GM12873 (cell line): ENCODE measurements around the gene MYLK.

Experiments used
- TF ChIP-seq, protein P1 (sequence below): IDR thresholded peaks from 2 replicates; pipeline ENCODE4 v1.5.1; 2012; ENCODE audit warnings: low read depth, mild to moderate bottlenecking, moderate library complexity, low read length, control low read depth; ENCODE audit not compliant: insufficient read depth; ENCODE audit errors: missing control alignments

MYLK gene

DNA sequence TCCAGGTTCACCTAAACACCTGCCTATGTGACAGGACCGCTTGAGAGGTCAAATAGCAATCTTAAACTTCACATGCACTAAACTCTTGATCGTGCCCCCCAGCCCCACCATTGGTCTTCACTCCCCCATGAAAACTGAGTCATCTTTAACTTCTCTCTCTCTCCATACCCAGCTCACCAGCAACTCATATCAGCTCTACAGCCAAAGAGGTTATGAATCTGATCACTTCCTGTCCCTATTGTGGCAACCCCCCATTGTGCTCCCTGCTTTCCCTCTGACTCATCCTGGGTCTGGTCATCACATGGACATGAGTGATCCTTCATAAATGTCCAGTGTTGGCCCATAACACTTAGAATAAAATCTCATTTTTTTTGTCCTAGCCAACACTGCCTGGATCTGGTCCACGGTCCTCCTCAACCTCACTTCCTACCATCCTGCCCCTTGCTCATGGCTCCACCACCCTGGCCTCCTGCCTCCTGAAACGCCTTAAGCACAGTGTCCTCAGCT, 195.8 kb downstream of the MYLK start:
- TF ChIP-seq, protein P1, sequence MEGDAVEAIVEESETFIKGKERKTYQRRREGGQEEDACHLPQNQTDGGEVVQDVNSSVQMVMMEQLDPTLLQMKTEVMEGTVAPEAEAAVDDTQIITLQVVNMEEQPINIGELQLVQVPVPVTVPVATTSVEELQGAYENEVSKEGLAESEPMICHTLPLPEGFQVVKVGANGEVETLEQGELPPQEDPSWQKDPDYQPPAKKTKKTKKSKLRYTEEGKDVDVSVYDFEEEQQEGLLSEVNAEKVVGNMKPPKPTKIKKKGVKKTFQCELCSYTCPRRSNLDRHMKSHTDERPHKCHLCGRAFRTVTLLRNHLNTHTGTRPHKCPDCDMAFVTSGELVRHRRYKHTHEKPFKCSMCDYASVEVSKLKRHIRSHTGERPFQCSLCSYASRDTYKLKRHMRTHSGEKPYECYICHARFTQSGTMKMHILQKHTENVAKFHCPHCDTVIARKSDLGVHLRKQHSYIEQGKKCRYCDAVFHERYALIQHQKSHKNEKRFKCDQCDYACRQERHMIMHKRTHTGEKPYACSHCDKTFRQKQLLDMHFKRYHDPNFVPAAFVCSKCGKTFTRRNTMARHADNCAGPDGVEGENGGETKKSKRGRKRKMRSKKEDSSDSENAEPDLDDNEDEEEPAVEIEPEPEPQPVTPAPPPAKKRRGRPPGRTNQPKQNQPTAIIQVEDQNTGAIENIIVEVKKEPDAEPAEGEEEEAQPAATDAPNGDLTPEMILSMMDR: no peak

- TF ChIP-seq, protein P1: no peak
Measured at GRCh38 chr3:123687286-123687685, 196.8 kb downstream of the MYLK start.

DNA sequence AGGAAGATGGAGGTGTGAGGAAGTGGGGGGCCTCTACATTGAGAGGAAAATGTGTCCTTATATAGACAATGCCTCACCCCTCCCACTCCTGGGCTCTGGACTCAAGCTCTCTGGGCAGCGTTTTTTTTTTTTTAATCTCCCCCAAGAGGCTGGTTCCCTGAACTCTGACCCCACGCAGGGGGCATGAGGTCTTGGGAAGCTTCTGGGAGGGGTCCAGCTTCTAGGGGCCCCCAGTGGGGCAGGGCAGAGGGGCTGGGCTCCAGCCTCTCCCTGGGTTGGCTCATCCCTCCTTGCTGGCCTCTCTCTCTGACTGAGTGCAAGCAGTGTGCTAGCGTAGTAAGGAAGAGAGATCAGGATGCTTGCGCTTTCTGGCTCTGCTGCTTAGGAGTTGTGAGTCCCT, 197.9 kb downstream of the MYLK start:
- TF ChIP-seq, protein P1: no peak

DNA sequence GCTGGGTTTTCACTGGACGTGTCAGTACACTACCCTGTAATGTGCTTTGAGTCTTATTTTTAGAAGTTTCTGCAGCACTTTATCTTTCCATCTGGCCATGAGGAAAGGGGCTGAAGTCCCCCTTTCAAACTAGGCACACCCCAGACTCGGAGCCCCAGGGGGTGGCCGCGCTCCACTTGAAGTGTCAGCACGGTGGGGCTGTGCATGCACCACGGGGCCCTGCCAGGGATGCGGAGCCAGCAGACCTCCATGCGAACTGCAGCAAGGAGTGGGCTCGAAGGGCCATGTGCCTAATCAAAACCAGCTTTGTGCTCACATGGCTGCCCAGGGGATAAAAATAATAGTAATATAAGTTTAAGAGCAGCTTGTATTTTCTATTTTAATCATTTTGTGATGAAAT, 198.4 kb downstream of the MYLK start:
- TF ChIP-seq, protein P1: no peak

DNA sequence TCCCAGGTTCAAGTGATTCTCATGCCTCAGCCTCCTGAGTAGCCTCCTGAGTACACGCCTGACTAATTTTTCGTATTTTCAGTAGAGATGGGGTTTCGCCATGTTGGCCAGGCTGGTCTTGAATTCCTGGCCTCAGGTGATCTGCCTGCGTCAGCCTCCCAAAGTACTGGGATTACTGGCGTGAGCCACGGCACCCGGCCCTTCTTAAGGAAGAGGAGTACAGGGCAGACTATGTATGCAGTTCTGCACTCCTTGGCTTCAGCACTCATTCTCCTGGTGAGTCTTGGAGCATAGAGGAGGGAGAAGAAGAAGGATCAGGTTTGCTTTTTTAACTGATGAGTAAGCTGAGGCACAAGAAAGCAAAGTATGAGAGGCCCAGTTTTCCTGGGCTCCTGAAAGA, 199.5 kb downstream of the MYLK start:
- TF ChIP-seq, protein P1: no peak

DNA sequence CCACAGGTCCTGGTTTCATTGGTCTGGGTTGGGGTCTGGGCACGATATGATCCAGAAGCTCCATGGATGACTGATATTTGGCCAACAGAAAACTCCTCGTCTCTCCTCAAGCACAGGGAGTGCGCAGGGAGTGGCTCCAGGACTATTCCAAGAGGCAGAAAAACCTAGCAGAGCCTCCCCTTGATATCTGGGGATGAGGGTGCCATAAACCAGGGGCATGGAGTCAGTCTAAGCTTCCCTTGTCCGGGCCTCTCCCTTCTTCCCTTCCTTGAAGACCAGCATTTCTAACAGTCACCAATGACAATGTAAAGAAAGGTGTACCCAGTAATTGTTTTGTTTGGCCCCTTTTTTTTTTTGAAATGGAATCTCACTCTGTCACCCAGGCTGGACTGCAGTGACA, 199.9 kb downstream of the MYLK start:
- TF ChIP-seq, protein P1: no peak

GRCh38 chr3:123683505-123684154, 200.5 kb downstream of the MYLK start:
- TF ChIP-seq, protein P1: no peak
